HepG2 (cell line): ENCODE measurements around the gene NLRC5. TPM values are rescaled to one million over a fixed set of nuclear protein-coding genes. Genes with fewer than 3 reads are reported as not detected.

Experiments
- ATAC-seq: fragments of 200-7000 bp; cut with Tn5 transposase; 3 replicates; pipeline ENCODE4 v1.9.1; 2020; ENCODE audit warnings: mild to moderate bottlenecking, moderate library complexity
- BruUV-seq: library from RNA; stranded (reverse); fragments of 400-500 nt; replicated peaks from 2 replicates; lab custom pipeline; 2021; lab: Mats Ljungman, UMichigan
- CTCF ChIA-PET: fragments of 300-600 bp; formaldehyde crosslinking; extraction: SDS; loops from one replicate; lab custom pipeline; 2021; ENCODE audit warnings: low total read pairs, inconsistent platforms, low intra/inter-chr PET ratio; lab: Yijun Ruan, JAX
- POLR2A ChIA-PET: fragments of 350-600 bp; sonication (Branson Sonifier 250); formaldehyde crosslinking; loops from one replicate; lab custom pipeline; 2020; ENCODE audit warnings: antibody characterized with exemption, inconsistent platforms; lab: Yijun Ruan, JAX
- DNase-seq: peaks from one replicate; pipeline ENCODE4 v3.0.0-alpha.2; 2015; ENCODE audit warnings: low spot score
- FAIRE-seq: peaks from 3 replicates; lab custom pipeline; 2011; peaks lifted over from hg19 to GRCh38; lab: Jason Lieb, UNC
- H2AFZ ChIP-seq: one replicate; pipeline ENCODE4 v1.6.1; 2011; ENCODE audit warnings: low read length, inconsistent platforms
- H3K27ac ChIP-seq: fragments of 300-600 bp; 3 replicates; pipeline ENCODE4 v1.8.0; 2011; ENCODE audit warnings: mixed run types, mild to moderate bottlenecking, mixed read lengths, low read length, inconsistent platforms; ENCODE audit not compliant: insufficient read depth; ENCODE audit errors: extremely low read length
- H3K27me3 ChIP-seq, 2 experiments: fragments of 200-600 bp in 1 of 2; 2 replicates in 1 of 2; 3 replicates in 1 of 2; pipeline versions ENCODE4 v1.6.0 to v1.8.0; 2011; ENCODE audit warnings: low read length in 2 of 2, mild to moderate bottlenecking in 2 of 2, moderate library complexity in 2 of 2, inconsistent platforms in 1 of 2; ENCODE audit not compliant: insufficient read depth in 2 of 2, control insufficient read depth in 1 of 2
- H3K36me3 ChIP-seq, 2 experiments: fragments of 200-600 bp in 1 of 2; replicated peaks in 1 of 2; 2 replicates in 1 of 2; 3 replicates in 1 of 2; pipeline versions ENCODE4 v1.5.1 to v1.8.0; 2011; ENCODE audit warnings: low read length in 2 of 2, inconsistent platforms in 1 of 2; ENCODE audit not compliant: insufficient read depth in 2 of 2, control insufficient read depth in 1 of 2
- H3K4me1 ChIP-seq: 2 replicates; pipeline ENCODE4 v1.5.1; 2012; ENCODE audit warnings: low read length, inconsistent platforms; ENCODE audit not compliant: insufficient read depth
- H3K4me2 ChIP-seq: 2 replicates; pipeline ENCODE4 v1.6.0; 2011; ENCODE audit warnings: low read depth, low read length, inconsistent platforms
- H3K4me3 ChIP-seq, 3 experiments: fragments of 200-600 bp in 1 of 3; sonication (generic), shearing (Covaris generic) in 1 of 3; replicated peaks in 1 of 3; 2 replicates each; pipeline ENCODE4 v1.5.1; 2011 to 2016; ENCODE audit warnings: low read length in 3 of 3, inconsistent platforms in 2 of 3, low read depth in 2 of 3, mild to moderate bottlenecking in 2 of 3, control low read depth in 1 of 3, mixed read lengths in 1 of 3; ENCODE audit not compliant: insufficient read depth in 1 of 3
- H3K79me2 ChIP-seq: one replicate; pipeline ENCODE4 v1.6.1; 2011; ENCODE audit warnings: low read length, inconsistent platforms; ENCODE audit not compliant: insufficient read depth
- H3K9ac ChIP-seq: 2 replicates; pipeline ENCODE4 v1.6.0; 2011; ENCODE audit warnings: mild to moderate bottlenecking, low read depth, low read length, inconsistent platforms; ENCODE audit not compliant: insufficient read depth
- H3K9me3 ChIP-seq: 2 replicates; pipeline ENCODE4 v1.5.1; 2012; ENCODE audit warnings: mild to moderate bottlenecking, low read length
- H4K20me1 ChIP-seq: 2 replicates; pipeline ENCODE4 v1.6.0; 2011; ENCODE audit warnings: inconsistent platforms, mild to moderate bottlenecking, low read length, moderate library complexity; ENCODE audit not compliant: insufficient read depth
- ZNF414 ChIP-seq: sonication (generic); formaldehyde crosslinking; IDR thresholded peaks from 2 replicates; pipeline ENCODE4 v1.5.0; 2020; ENCODE audit warnings: missing genetic modification reagents
- ZNF687 ChIP-seq: sonication (generic); formaldehyde crosslinking; IDR thresholded peaks from 2 replicates; pipeline ENCODE4 v1.5.1; 2020; ENCODE audit warnings: mild to moderate bottlenecking, missing genetic modification reagents, moderate library complexity
- WGBS: methylation state at CpG from one replicate; pipeline ENCODE4 v1.1.6; 2017; ENCODE audit warnings: low lambda C conversion rate; 5-methylcytosine and 5-hydroxymethylcytosine counted together
- in situ Hi-C: cut with HindIII; loops from 2 replicates; pipeline ENCODE4 v1.10.0; 2017; ENCODE audit warnings: low pct_unique_long_range_greater_than_20kb; ENCODE audit not compliant: extremely low pct_ligation_motif_present
- intact Hi-C: fragments of 100-400 bp; cut with micrococcal nuclease; formaldehyde crosslinking; loops from one replicate; pipeline ENCODE4 v1.10.0; 2022; ENCODE audit not compliant: unreplicated experiment
- polyA plus RNA-seq, 8 experiments: library from polyadenylated mRNA; depleted of rRNA in 3 of 8; stranded (reverse) in 7 of 8; unstranded in 1 of 8; fragments of >200 nt; fragmentation: Illumina TruSeq in 4 of 8; extraction: Trizol in 4 of 8; gene quantifications; 2 replicates each; pipeline versions ENCODE4 v1.2.1 to v1.2.3, GENCODE V29; 2011 to 2016; ENCODE audit warnings: low read depth in 4 of 8, missing spikeins in 1 of 8, mixed read lengths in 1 of 8; ENCODE audit not compliant: insufficient read depth in 1 of 8
- total RNA-seq, 5 experiments: library from RNA; depleted of rRNA; stranded (reverse); fragments of >200 nt; fragmentation: Illumina TruSeq; extraction: Trizol; gene quantifications; 2 replicates each; pipeline ENCODE4 v1.2.3, GENCODE V29; 2016; ENCODE audit warnings: low read depth in 1 of 5

The NLRC5 gene
- total and polyA plus RNA-seq, 2 of the 13 experiments (the other 11 are each of a cell fraction or from before 2014, with no cell fraction given) = 6.3 to 12.7 TPM

GRCh38 chr16:57069635-57070370, 80.4 kb downstream of the NLRC5 start:
- no TSS peak for BruUV-seq
- POLR2A ChIA-PET = no interaction called here

More at GRCh38 chr16:57069635-57070370, 80.4 kb downstream of the NLRC5 start:
- Histone ChIP-seq H2AFZ (no peak overlapping the region), H3K4me3 (no peak overlapping the region), H3K79me2 (no peaks in the 10 kb centered on the region), H3K9ac (no peak overlapping the region), H4K20me1 (no peaks in the 10 kb centered on the region), H3K4me1 (no peaks in the 10 kb centered on the region), H3K27ac (no peak overlapping the region), H3K27me3 (peaks cover 0 to 34% of the 10 kb centered on the region in 2 experiments; a peak in 4 of 5 replicates), H3K36me3 (no peaks in the 10 kb centered on the region), H3K4me2 (no peak overlapping the region), H3K9me3 (no peaks in the 10 kb centered on the region)
- 34% methylated on average over 8 of the region's 8 CpGs for WGBS
- in situ Hi-C loops = no loop called here
- intact Hi-C loops = no loop called here
- FAIRE-seq = no peak
- no peak for DNase-seq
- TF ChIP-seq ZNF687 (CRISPR knock-in tag) (peak; percentile 19; the same call in 1 of the 2 replicates), ZNF414 (CRISPR knock-in tag) (no peak)
- CTCF ChIA-PET = no interaction called here
- ATAC-seq = peak; percentile 14; the same call in 2 of the 3 replicates
